Activated CD4-positive, alpha-beta T cell treated with anti-CD3 and anti-CD28 coated beads, Interleukin-2, amount 10 ng/mL, durations not matched to agents 24 days and 14 days (primary cell): Measurements from ENCODE around the gene PLCB3. TPM values are rescaled to one million over a fixed set of nuclear protein-coding genes. Genes with fewer than 3 reads are reported as not detected.
A peak's percentile ranks its signal among the peaks of the same experiment; 100 is the strongest.

Source experiments
- DNase-seq: peaks from one replicate; pipeline ENCODE4 v3.0.0; 2022
- H3K27ac Mint-ChIP-seq: one replicate; pipeline ENCODE4 v1.8.0; 2022; ENCODE audit warnings: mild to moderate bottlenecking, mixed read lengths
- H3K27me3 Mint-ChIP-seq: one replicate; pipeline ENCODE4 v1.8.0; 2022; ENCODE audit warnings: mixed read lengths
- H3K36me3 Mint-ChIP-seq: one replicate; pipeline ENCODE4 v1.8.0; 2022; ENCODE audit warnings: low read depth, mild to moderate bottlenecking, mixed read lengths
- H3K4me1 Mint-ChIP-seq: one replicate; pipeline ENCODE4 v1.8.0; 2021; ENCODE audit warnings: mixed read lengths
- H3K4me3 Mint-ChIP-seq: one replicate; pipeline ENCODE4 v1.8.0; 2022; ENCODE audit warnings: mild to moderate bottlenecking, moderate library complexity, mixed read lengths
- H3K9me3 Mint-ChIP-seq: one replicate; pipeline ENCODE4 v1.8.0; 2021; ENCODE audit warnings: mixed read lengths
- intact Hi-C: fragments of 100-400 bp; cut with micrococcal nuclease; formaldehyde crosslinking; loops from one replicate; pipeline ENCODE4 v1.15.1; 2023
- total RNA-seq: library from RNA; stranded (reverse); gene quantifications from 2 replicates; pipeline ENCODE4 v1.2.3, GENCODE V29; 2022

The PLCB3 gene
- total RNA-seq, 1 donor from 2014 or later, result 16.6 TPM

DNA sequence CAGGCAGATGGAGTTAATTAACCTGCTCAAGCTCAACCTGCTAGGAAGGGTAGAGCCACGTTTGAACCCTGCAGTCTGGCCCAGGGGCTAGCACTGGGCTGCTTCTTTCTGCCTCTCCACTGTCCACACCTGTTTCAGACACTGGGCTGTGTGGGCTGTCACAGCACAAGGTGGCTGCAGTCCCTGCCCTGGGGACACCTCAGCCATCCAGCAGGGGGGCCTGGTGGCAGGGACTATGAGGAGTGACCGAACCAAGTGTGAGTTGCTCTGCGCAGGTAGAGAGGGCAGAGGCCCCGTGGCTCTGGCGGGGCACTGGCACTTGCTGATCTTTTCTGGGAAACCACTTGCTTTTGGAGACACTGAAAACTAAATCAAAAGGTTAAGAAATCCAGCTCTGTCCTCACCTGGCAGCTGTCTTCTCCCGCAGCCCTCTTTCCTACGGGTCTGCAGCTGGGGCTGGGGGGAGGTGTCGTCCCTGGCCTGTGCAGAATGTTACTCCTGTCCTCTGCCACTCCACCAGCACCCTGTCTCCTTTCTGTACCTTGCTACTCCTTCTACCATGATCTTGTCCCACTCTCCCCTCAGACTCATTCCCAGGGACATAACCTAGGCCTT is 27.4 kb downstream of the PLCB3 start:
- no peaks in the 10 kb centered on the region for H3K9me3 Mint-ChIP-seq
- no peak for DNase-seq
- no peak overlapping the region for H3K27ac Mint-ChIP-seq
- peaks cover 22% of the 10 kb centered on the region for H3K36me3 Mint-ChIP-seq
- peaks cover 12% of the 10 kb centered on the region for H3K4me1 Mint-ChIP-seq
- H3K27me3 Mint-ChIP-seq, result no peaks in the 10 kb centered on the region
- intact Hi-C loops, result no loop called here
- H3K4me3 Mint-ChIP-seq, result no peak overlapping the region

GRCh38 chr11:64281957-64282770 is 30.8 kb downstream of the PLCB3 start:
- Mint-ChIP-seq H3K27me3 (no peaks in the 10 kb centered on the region), H3K9me3 (no peaks in the 10 kb centered on the region), H3K36me3 (peaks cover 22% of the 10 kb centered on the region), H3K27ac (no peak overlapping the region), H3K4me3 (no peak overlapping the region), H3K4me1 (peaks cover 21% of the 10 kb centered on the region)
- intact Hi-C loops, result no loop called here
- no peak for DNase-seq

GRCh38 chr11:64283092-64283491 is 31.8 kb downstream of the PLCB3 start:
- intact Hi-C loops, result no loop called here
- Mint-ChIP-seq H3K36me3 (peaks cover 22% of the 10 kb centered on the region), H3K9me3 (no peaks in the 10 kb centered on the region), H3K4me1 (peaks cover 21% of the 10 kb centered on the region), H3K4me3 (peak overlapping the region; percentile 59), H3K27me3 (no peaks in the 10 kb centered on the region), H3K27ac (peak overlapping the region; percentile 62)
- peak; percentile 59 for DNase-seq

GRCh38 chr11:64284048-64284961 is 33.0 kb downstream of the PLCB3 start, which contains the start of gene BAD:
Gene BAD (minus strand): TSS chr11:64284665. CDS start chr11:64284368, 297 bp downstream.
- Mint-ChIP-seq H3K36me3 (peaks cover 19% of the 10 kb centered on the region), H3K4me3 (peak within 1 kb of the TSS; percentile 89), H3K4me1 (peaks cover 17% of the 10 kb centered on the region), H3K9me3 (no peaks in the 10 kb centered on the region), H3K27ac (peak within 1 kb of the TSS; percentile 94), H3K27me3 (no peaks in the 10 kb centered on the region)
- intact Hi-C loops, result loop anchor here (2.0 kb wide), 1 partner anchor 44 kb away; the partner anchor contains the start of gene FKBP2
- peak; percentile 97 for DNase-seq

DNA sequence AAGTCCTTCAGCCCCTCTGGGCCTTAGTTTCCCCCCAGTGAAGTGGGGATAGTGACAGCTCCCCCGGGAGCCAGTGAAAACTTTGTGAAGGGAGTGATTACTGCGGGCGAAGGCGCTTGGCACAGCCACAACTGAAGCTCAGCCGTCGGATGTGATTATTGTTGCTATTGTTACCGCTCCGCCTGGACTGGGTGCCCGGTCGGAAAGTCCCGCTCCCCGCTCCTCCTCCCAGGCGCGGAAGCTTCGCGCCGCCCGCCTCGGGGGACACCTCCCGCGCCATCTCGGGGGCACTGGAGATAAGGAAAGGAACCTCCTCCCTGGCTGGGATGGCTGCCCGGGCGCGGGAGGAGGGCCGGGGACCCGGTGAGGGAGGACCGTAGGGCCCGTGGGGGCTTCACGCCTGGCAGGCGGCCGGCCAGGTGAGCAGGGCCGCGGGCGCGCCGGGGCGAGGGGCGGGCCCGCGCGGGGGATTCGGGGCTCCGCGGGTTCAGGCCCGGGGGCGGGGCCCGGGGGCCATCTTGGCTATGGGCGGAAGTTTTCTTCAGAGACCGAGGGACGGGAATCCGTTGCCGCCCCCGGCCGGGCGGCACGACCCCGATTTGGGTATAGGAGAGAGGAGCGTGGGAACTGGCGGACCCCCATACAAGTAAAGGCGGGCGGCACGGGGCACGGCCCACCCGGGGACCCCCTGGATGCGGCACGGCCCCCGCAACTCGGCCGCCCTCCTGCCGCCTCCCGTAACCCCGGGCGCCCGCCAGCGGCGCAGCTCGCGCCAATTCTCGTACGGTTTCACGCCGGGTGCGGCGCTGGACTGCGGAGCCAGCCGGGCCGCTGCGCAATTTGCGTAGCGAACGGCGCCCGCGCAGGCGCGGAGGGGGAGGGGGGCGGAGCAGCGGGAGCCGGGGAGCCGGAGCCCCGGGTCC is 33.9 kb downstream of the PLCB3 start, which contains the start of gene GPR137:
Gene GPR137, plus strand, starts transcription at position 887 of the 923 bp plus-strand sequence. CDS start 677 bp downstream, outside the sequence.
- DNase-seq, result peak; percentile 98
- H3K27ac Mint-ChIP-seq, result peak within 1 kb of the TSS; percentile 94
- peaks cover 2% of the 10 kb centered on the region for H3K27me3 Mint-ChIP-seq
- H3K9me3 Mint-ChIP-seq, result no peaks in the 10 kb centered on the region
- peak within 1 kb of the TSS; percentile 89 for H3K4me3 Mint-ChIP-seq
- H3K4me1 Mint-ChIP-seq, result peaks cover 17% of the 10 kb centered on the region
- H3K36me3 Mint-ChIP-seq, result peaks cover 20% of the 10 kb centered on the region
- intact Hi-C loops, result loop anchor here (1.0 to 2.0 kb wide), 4 partner anchors 15 to 44 kb away; partner anchors contain the start of genes FKBP2 and PRDX5

DNA sequence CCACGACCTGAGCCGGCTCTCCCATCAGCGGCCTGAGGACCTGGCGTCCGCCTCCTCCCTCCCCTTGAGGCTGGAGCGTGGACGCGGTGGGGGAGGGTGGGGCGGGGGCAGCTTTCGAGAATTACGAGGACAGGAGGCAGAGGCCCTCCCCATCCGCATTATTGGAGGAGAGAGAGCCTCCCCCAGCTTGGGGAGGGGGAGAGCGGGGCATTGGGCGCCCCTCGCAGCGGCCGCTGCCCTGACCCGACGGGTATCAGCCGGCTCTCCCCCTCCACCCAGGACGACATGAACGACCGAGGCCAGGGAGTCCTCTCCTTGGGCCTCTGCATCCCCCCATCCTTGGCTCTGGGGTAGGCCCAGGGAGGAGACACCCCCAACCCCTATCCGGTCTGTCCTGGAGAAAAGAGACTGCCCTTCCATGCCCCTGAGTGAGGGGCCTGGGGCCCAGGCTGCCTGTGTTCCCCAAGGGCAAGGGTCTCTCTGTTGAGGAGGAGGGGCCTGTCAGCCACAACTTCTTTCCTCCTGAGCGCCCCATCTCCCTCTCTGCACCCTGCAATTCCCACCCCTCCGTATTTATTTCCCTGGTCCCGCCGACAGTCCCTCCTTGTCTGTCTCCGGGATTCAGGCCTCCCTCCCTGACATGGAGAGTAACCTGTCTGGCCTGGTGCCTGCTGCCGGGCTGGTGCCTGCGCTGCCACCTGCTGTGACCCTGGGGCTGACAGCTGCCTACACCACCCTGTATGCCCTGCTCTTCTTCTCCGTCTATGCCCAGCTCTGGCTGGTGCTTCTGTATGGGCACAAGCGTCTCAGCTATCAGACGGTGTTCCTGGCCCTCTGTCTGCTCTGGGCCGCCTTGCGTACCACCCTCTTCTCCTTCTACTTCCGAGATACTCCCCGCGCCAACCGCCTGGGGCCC is 34.8 kb downstream of the PLCB3 start:
- Mint-ChIP-seq H3K36me3 (peaks cover 20% of the 10 kb centered on the region), H3K4me1 (peaks cover 19% of the 10 kb centered on the region), H3K9me3 (no peaks in the 10 kb centered on the region), H3K27ac (peak overlapping the region; percentile 84), H3K4me3 (peak overlapping the region; percentile 89), H3K27me3 (peaks cover 9% of the 10 kb centered on the region)
- intact Hi-C loops, result loop anchor here (1.0 to 2.0 kb wide), 4 partner anchors 16 to 45 kb away; partner anchors contain the start of genes FKBP2 and PRDX5
- peak; percentile 75 for DNase-seq

DNA sequence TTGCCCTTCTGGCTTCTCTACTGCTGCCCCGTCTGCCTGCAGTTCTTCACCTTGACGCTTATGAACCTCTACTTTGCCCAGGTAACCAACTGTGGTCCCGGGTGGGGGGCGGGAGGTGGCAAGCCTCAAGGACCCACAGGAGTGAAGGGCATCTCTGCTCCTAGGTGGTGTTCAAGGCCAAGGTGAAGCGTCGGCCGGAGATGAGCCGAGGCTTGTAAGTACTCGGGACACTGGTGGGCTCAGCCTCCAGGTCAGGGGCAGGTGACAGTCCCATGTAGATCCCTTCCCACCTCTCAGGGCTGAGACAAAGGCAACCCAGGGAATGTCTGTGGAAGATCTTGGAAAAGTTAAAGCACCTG is 35.5 kb downstream of the PLCB3 start:
- no peaks in the 10 kb centered on the region for H3K9me3 Mint-ChIP-seq
- peaks cover 18% of the 10 kb centered on the region for H3K4me1 Mint-ChIP-seq
- H3K4me3 Mint-ChIP-seq, result peak overlapping the region; percentile 87
- DNase-seq, result peak; percentile 59
- peaks cover 9% of the 10 kb centered on the region for H3K27me3 Mint-ChIP-seq
- H3K36me3 Mint-ChIP-seq, result peaks cover 14% of the 10 kb centered on the region
- H3K27ac Mint-ChIP-seq, result peak overlapping the region; percentile 84
- intact Hi-C loops, result no loop called here

GRCh38 chr11:64287676-64288352 is 36.5 kb downstream of the PLCB3 start:
- H3K4me3 Mint-ChIP-seq, result no peak overlapping the region
- peaks cover 10% of the 10 kb centered on the region for H3K36me3 Mint-ChIP-seq
- peaks cover 18% of the 10 kb centered on the region for H3K4me1 Mint-ChIP-seq
- no peak overlapping the region for H3K27ac Mint-ChIP-seq
- intact Hi-C loops, result no loop called here
- no peaks in the 10 kb centered on the region for H3K9me3 Mint-ChIP-seq
- no peak for DNase-seq
- peaks cover 13% of the 10 kb centered on the region for H3K27me3 Mint-ChIP-seq

DNA sequence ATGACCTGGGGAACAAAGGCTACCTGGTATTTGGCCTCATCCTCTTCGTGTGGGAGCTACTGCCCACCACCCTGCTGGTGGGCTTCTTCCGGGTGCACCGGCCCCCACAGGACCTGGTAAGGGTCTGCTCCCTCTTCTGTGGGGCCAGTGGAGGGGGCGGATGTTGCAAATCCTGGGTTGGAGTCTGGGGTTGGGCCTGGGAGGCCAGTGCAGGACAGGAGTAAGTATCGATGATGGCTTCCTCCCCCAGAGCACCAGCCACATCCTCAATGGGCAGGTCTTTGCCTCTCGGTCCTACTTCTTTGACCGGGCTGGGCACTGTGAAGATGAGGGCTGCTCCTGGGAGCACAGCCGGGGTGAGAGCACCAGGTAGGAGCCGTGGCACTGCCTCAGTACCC is 37.0 kb downstream of the PLCB3 start:
- intact Hi-C loops, result no loop called here
- H3K4me1 Mint-ChIP-seq, result peaks cover 16% of the 10 kb centered on the region

GRCh38 chr11:64289002-64289564 is 37.8 kb downstream of the PLCB3 start:
- intact Hi-C loops, result no loop called here
- H3K27me3 Mint-ChIP-seq, result peaks cover 25% of the 10 kb centered on the region
- no peak overlapping the region for H3K27ac Mint-ChIP-seq
- H3K36me3 Mint-ChIP-seq, result peaks cover 8% of the 10 kb centered on the region
- no peak for DNase-seq
- H3K4me1 Mint-ChIP-seq, result peaks cover 14% of the 10 kb centered on the region
- H3K4me3 Mint-ChIP-seq, result no peak overlapping the region
- no peaks in the 10 kb centered on the region for H3K9me3 Mint-ChIP-seq

More for the DNA sequence above, 37.0 kb downstream of the PLCB3 start:
- Mint-ChIP-seq H3K36me3 (peaks cover 8% of the 10 kb centered on the region), H3K9me3 (no peaks in the 10 kb centered on the region), H3K27me3 (peaks cover 18% of the 10 kb centered on the region), H3K27ac (no peak overlapping the region), H3K4me3 (no peak overlapping the region)
- no peak for DNase-seq
